Neural cell (in vitro differentiated cells): ENCODE data around the gene SLC6A11. TPM values are rescaled to one million over a fixed set of nuclear protein-coding genes. Genes with fewer than 3 reads are reported as not detected.

Experiments
- H2AFZ ChIP-seq: fragments of 200-600, 300-800 bp; sonication (generic), shearing (Covaris generic); 2 replicates; pipeline ENCODE4 v1.6.0; 2014; ENCODE audit warnings: low read depth, mild to moderate bottlenecking, antibody characterized with exemption, low read length, moderate library complexity
- H3F3A ChIP-seq: fragments of 200-600 bp; shearing (Covaris generic); 2 replicates; pipeline ENCODE4 v1.6.1; 2016; ENCODE audit warnings: mild to moderate bottlenecking, moderate library complexity, mixed read lengths, antibody characterized with exemption, low read length; ENCODE audit not compliant: insufficient read depth, poor library complexity, severe bottlenecking
- H3K27ac ChIP-seq: fragments of 200-600, 300-800 bp; sonication (generic), shearing (Covaris generic); 2 replicates; pipeline ENCODE4 v1.5.1; 2014; ENCODE audit warnings: mild to moderate bottlenecking, low read length, moderate library complexity
- H3K27me3 ChIP-seq: fragments of 300-800, 200-600 bp; sonication (generic), shearing (Covaris generic); 2 replicates; pipeline ENCODE4 v1.6.0; 2014; ENCODE audit warnings: mild to moderate bottlenecking, low read depth, low read length, moderate library complexity; ENCODE audit not compliant: insufficient read depth
- H3K36me3 ChIP-seq: fragments of 300-800, 200-600 bp; sonication (generic), shearing (Covaris generic); 2 replicates; pipeline ENCODE4 v1.5.1; 2014; ENCODE audit warnings: mild to moderate bottlenecking, antibody characterized with exemption, low read length, moderate library complexity; ENCODE audit not compliant: insufficient read depth
- H3K4me2 ChIP-seq: fragments of 300-800, 200-600 bp; sonication (generic), shearing (Covaris generic); 2 replicates; pipeline ENCODE4 v1.6.0; 2014; ENCODE audit warnings: mild to moderate bottlenecking, low read length
- H3K4me3 ChIP-seq: fragments of 300-800, 200-600 bp; sonication (generic), shearing (Covaris generic); 2 replicates; pipeline ENCODE4 v1.5.1; 2014; ENCODE audit warnings: mild to moderate bottlenecking, low read length, moderate library complexity
- H3K79me2 ChIP-seq: fragments of 200-600 bp; shearing (Covaris generic); replicated peaks from 2 replicates; pipeline ENCODE4 v1.6.0; 2014; ENCODE audit warnings: mild to moderate bottlenecking, low read length, moderate library complexity; ENCODE audit not compliant: insufficient read depth
- H3K9ac ChIP-seq: fragments of 300-800, 200-600 bp; sonication (generic), shearing (Covaris generic); 2 replicates; pipeline ENCODE4 v1.6.1; 2016; ENCODE audit warnings: mild to moderate bottlenecking, low read length, mixed read lengths
- H3K9me2 ChIP-seq: fragments of 200-600 bp; shearing (Covaris generic); 2 replicates; pipeline ENCODE4 v1.6.1; 2016; ENCODE audit warnings: mild to moderate bottlenecking, low read length, mixed read lengths; ENCODE audit not compliant: insufficient read depth
- H3K9me3 ChIP-seq: fragments of 200-600, 300-800 bp; sonication (generic), shearing (Covaris generic); 2 replicates; pipeline ENCODE4 v1.6.1; 2016; ENCODE audit warnings: mild to moderate bottlenecking, mixed run types, low read length, moderate library complexity, mixed read lengths
- H4K20me1 ChIP-seq: fragments of 200-600 bp; shearing (Covaris generic); 2 replicates; pipeline ENCODE4 v1.6.1; 2016; ENCODE audit warnings: mild to moderate bottlenecking, mixed run types; ENCODE audit not compliant: insufficient read depth
- EP300 ChIP-seq: fragments of 450-650 bp; conservative IDR thresholded peaks from 2 replicates; pipeline ENCODE4 v1.6.1; 2014; ENCODE audit warnings: antibody characterized with exemption, mild to moderate bottlenecking, moderate library complexity; ENCODE audit not compliant: poor library complexity, severe bottlenecking
- EZH2 ChIP-seq: fragments of 200-600, 300-800 bp; shearing (Covaris generic), sonication (generic); IDR thresholded peaks from 2 replicates; pipeline ENCODE4 v1.6.1; 2014; ENCODE audit warnings: antibody characterized with exemption, low read length, borderline replicate concordance, mild to moderate bottlenecking; ENCODE audit not compliant: insufficient read depth, poor library complexity, severe bottlenecking
- MXI1 ChIP-seq: fragments of 450-650 bp; conservative IDR thresholded peaks from 2 replicates; pipeline ENCODE4 v1.6.1; 2014; ENCODE audit warnings: antibody characterized with exemption, mild to moderate bottlenecking; ENCODE audit not compliant: poor library complexity, severe bottlenecking
- POLR2AphosphoS5 ChIP-seq: IDR thresholded peaks from 2 replicates; pipeline ENCODE4 v1.6.1; 2012
- RAD21 ChIP-seq: fragments of 450-650 bp; conservative IDR thresholded peaks from 2 replicates; pipeline ENCODE4 v1.6.1; 2014; ENCODE audit warnings: antibody characterized with exemption, mild to moderate bottlenecking, moderate library complexity
- TAF1 ChIP-seq: IDR thresholded peaks from 2 replicates; pipeline ENCODE4 v1.6.1; 2012; ENCODE audit warnings: low read depth
- polyA plus RNA-seq: library from polyadenylated mRNA; depleted of rRNA; stranded (reverse); fragments of >200 nt; gene quantifications from 2 replicates; pipeline ENCODE4 v1.2.3, GENCODE V29; 2014
- TF ChIP-seq, protein P1 (sequence below): fragments of 450-650 bp; IDR thresholded peaks from 2 replicates; pipeline ENCODE4 v1.5.1; 2014; ENCODE audit warnings: antibody characterized with exemption, mild to moderate bottlenecking, moderate library complexity; ENCODE audit not compliant: poor library complexity, severe bottlenecking
- TF ChIP-seq, protein P2 (sequence below): IDR thresholded peaks from 2 replicates; pipeline ENCODE4 v1.6.1; 2012; ENCODE audit warnings: borderline replicate concordance

The SLC6A11 gene
- polyA plus RNA-seq, 1 donor from 2014 or later, result 4.2 TPM

DNA sequence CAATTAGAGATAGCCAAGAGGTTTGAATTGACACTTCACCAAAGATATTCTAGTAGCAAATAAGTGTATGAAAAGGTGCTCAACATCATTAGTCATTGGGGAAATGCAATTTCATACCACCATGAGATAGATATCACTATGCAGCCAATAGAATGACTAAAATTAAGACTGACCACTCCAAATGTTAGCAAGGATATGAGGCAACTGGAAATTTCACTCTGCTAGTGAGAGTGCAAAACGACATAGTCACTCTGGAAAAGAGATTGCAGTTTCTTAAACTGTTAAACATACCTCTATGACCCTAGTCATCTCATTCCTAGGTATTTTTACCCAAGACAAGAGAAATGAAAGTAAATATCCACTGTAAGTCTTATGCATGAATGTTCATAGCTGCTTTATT lies 27.6 kb upstream of the SLC6A11 start:
- no peaks in the 10 kb centered on the region for H4K20me1 ChIP-seq
- no peaks in the 10 kb centered on the region for H3K27me3 ChIP-seq
- H3K27ac ChIP-seq, result no peak overlapping the region
- no peaks in the 10 kb centered on the region for H3K9me3 ChIP-seq
- no peaks in the 10 kb centered on the region for H3K9me2 ChIP-seq
- TF ChIP-seq TAF1 (no peak), RAD21 (no peak), MXI1 (no peak), EZH2 (no peak), EP300 (no peak)
- TF ChIP-seq, protein P1, sequence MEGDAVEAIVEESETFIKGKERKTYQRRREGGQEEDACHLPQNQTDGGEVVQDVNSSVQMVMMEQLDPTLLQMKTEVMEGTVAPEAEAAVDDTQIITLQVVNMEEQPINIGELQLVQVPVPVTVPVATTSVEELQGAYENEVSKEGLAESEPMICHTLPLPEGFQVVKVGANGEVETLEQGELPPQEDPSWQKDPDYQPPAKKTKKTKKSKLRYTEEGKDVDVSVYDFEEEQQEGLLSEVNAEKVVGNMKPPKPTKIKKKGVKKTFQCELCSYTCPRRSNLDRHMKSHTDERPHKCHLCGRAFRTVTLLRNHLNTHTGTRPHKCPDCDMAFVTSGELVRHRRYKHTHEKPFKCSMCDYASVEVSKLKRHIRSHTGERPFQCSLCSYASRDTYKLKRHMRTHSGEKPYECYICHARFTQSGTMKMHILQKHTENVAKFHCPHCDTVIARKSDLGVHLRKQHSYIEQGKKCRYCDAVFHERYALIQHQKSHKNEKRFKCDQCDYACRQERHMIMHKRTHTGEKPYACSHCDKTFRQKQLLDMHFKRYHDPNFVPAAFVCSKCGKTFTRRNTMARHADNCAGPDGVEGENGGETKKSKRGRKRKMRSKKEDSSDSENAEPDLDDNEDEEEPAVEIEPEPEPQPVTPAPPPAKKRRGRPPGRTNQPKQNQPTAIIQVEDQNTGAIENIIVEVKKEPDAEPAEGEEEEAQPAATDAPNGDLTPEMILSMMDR, result no peak
- TF ChIP-seq, protein P2, sequence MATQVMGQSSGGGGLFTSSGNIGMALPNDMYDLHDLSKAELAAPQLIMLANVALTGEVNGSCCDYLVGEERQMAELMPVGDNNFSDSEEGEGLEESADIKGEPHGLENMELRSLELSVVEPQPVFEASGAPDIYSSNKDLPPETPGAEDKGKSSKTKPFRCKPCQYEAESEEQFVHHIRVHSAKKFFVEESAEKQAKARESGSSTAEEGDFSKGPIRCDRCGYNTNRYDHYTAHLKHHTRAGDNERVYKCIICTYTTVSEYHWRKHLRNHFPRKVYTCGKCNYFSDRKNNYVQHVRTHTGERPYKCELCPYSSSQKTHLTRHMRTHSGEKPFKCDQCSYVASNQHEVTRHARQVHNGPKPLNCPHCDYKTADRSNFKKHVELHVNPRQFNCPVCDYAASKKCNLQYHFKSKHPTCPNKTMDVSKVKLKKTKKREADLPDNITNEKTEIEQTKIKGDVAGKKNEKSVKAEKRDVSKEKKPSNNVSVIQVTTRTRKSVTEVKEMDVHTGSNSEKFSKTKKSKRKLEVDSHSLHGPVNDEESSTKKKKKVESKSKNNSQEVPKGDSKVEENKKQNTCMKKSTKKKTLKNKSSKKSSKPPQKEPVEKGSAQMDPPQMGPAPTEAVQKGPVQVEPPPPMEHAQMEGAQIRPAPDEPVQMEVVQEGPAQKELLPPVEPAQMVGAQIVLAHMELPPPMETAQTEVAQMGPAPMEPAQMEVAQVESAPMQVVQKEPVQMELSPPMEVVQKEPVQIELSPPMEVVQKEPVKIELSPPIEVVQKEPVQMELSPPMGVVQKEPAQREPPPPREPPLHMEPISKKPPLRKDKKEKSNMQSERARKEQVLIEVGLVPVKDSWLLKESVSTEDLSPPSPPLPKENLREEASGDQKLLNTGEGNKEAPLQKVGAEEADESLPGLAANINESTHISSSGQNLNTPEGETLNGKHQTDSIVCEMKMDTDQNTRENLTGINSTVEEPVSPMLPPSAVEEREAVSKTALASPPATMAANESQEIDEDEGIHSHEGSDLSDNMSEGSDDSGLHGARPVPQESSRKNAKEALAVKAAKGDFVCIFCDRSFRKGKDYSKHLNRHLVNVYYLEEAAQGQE, result no peak
- no peak overlapping the region for H2AFZ ChIP-seq
- H3K79me2 ChIP-seq, result no peaks in the 10 kb centered on the region
- no peak overlapping the region for H3K9ac ChIP-seq
- H3K36me3 ChIP-seq, result no peaks in the 10 kb centered on the region
- no peak overlapping the region for H3K4me2 ChIP-seq
- no peaks in the 10 kb centered on the region for H3F3A ChIP-seq
- no peak overlapping the region for H3K4me3 ChIP-seq

DNA sequence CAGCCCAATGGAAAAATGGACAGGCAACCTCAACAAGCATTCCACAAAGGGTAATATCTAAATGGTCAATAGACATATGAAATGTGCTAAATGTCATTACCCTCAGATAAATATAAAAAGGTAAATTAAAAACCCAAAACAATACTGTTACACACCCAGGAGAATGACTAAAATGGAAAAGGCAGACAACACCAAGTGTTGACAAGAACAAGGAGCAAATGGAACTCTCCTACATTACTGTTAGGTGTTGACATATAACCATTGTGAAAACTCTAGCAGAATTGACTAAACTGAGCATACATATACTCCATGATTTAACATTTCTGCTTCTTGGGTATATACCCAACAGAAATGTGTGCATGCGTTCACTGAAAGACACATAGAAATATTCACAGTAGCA lies 25.3 kb upstream of the SLC6A11 start:
- Histone ChIP-seq H3F3A (no peaks in the 10 kb centered on the region), H3K4me3 (no peak overlapping the region), H3K27ac (no peak overlapping the region), H3K79me2 (no peaks in the 10 kb centered on the region), H2AFZ (no peak overlapping the region), H3K4me2 (no peak overlapping the region), H3K36me3 (no peaks in the 10 kb centered on the region), H3K9ac (no peak overlapping the region), H3K27me3 (no peaks in the 10 kb centered on the region), H3K9me2 (no peaks in the 10 kb centered on the region), H3K9me3 (no peaks in the 10 kb centered on the region), H4K20me1 (no peaks in the 10 kb centered on the region)
- TF ChIP-seq POLR2AphosphoS5, result no peak
- TF ChIP-seq, protein P1, result no peak
